GM13976 (cell line): Measurements from ENCODE around the gene DLK1.

Source experiments
- DNase-seq: peaks from one replicate; pipeline ENCODE4 v3.0.0; 2012; ENCODE audit warnings: low spot score
- in situ Hi-C: fragments of 300-500 bp; cut with MboI; formaldehyde crosslinking; loops from one replicate; pipeline ENCODE4 v1.12.0; 2022; ENCODE audit warnings: low sequenced_read_pairs, mixed read lengths, inconsistent platforms; ENCODE audit not compliant: unreplicated experiment
- TF ChIP-seq, protein P1 (sequence below): IDR thresholded peaks from 2 replicates; pipeline ENCODE4 v1.5.1; 2012; ENCODE audit warnings: borderline replicate concordance, mild to moderate bottlenecking; ENCODE audit not compliant: insufficient read depth; ENCODE audit errors: extremely low read depth, missing control alignments, control extremely low read depth

Gene DLK1

DNA sequence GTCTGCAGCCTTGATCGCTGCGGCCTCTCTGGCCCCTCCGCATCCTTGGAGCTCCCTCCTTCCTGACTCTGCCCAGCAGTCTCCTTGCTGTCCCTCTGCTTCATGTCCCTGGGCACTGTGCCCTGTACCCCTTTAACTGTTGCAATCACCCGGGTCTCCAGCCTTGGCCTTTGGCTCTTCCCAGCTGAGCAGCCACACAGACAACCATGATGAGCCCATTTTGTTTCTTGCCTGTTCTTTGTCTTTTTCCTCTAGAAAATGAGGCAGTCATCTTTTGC is 58.6 kb downstream of the DLK1 start:
- in situ Hi-C loops = no loop called here
- no peak for DNase-seq
- TF ChIP-seq, protein P1, sequence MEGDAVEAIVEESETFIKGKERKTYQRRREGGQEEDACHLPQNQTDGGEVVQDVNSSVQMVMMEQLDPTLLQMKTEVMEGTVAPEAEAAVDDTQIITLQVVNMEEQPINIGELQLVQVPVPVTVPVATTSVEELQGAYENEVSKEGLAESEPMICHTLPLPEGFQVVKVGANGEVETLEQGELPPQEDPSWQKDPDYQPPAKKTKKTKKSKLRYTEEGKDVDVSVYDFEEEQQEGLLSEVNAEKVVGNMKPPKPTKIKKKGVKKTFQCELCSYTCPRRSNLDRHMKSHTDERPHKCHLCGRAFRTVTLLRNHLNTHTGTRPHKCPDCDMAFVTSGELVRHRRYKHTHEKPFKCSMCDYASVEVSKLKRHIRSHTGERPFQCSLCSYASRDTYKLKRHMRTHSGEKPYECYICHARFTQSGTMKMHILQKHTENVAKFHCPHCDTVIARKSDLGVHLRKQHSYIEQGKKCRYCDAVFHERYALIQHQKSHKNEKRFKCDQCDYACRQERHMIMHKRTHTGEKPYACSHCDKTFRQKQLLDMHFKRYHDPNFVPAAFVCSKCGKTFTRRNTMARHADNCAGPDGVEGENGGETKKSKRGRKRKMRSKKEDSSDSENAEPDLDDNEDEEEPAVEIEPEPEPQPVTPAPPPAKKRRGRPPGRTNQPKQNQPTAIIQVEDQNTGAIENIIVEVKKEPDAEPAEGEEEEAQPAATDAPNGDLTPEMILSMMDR = no peak

GRCh38 chr14:100785626-100786025 is 58.9 kb downstream of the DLK1 start:
- in situ Hi-C loops = no loop called here
- TF ChIP-seq, protein P1 = no peak
- DNase-seq = no peak

DNA sequence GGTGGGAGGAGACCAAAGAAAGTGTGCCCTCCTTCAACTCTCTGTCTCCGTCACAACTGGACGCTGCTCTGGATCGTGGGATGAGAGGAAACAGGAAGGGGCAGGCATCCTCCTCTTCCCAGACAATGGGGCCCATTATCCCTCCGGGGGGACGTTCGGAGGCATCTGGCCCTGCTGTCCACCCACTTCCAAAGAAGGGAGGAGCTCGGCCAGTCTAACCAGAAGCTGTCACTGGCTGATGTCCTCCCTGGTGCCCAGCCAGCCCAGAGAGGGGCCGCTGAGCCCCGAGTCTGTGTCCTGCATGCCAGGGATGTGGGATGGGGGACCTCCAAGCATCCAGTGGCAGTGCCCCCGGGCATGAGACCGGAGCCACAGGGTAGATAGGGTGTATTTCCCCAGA is 59.4 kb downstream of the DLK1 start:
- TF ChIP-seq, protein P1 = no peak
- no peak for DNase-seq
- in situ Hi-C loops = no loop called here

GRCh38 chr14:100786576-100787219 is 60.0 kb downstream of the DLK1 start:
- in situ Hi-C loops = no loop called here
- DNase-seq = no peak
- TF ChIP-seq, protein P1 = no peak

GRCh38 chr14:100787659-100788058 is 61.0 kb downstream of the DLK1 start:
- no peak for DNase-seq
- TF ChIP-seq, protein P1 = no peak
- in situ Hi-C loops = no loop called here
